H9 (cell line): ENCODE results near the gene FKRP. TPM values are rescaled to one million over a fixed set of nuclear protein-coding genes. Genes with fewer than 3 reads are reported as not detected.

Source experiments
- DNase-seq: peaks from one replicate; pipeline ENCODE4 v3.0.0-alpha.2; 2017
- H2AFZ ChIP-seq: one replicate; pipeline ENCODE4 v1.6.1; 2013; ENCODE audit warnings: mild to moderate bottlenecking, low read length, control low read depth, moderate library complexity
- H2AK5ac ChIP-seq: 2 replicates; pipeline ENCODE4 v1.6.1; 2013; ENCODE audit warnings: low read length, control low read depth, mixed read lengths; ENCODE audit not compliant: insufficient read length
- H2BK120ac ChIP-seq: one replicate; pipeline ENCODE4 v1.6.1; 2013; ENCODE audit warnings: low read depth, mild to moderate bottlenecking, low read length, control low read depth, inconsistent platforms; ENCODE audit not compliant: poor library complexity, severe bottlenecking
- H2BK12ac ChIP-seq: 2 replicates; pipeline ENCODE4 v1.6.1; 2013; ENCODE audit warnings: low read length, control low read depth, mixed read lengths, low read depth; ENCODE audit not compliant: insufficient read length
- H2BK15ac ChIP-seq: 2 replicates; pipeline ENCODE4 v1.6.1; 2013; ENCODE audit warnings: low read depth, low read length, control low read depth
- H2BK20ac ChIP-seq: one replicate; pipeline ENCODE4 v1.6.1; 2013; ENCODE audit warnings: low read depth, mild to moderate bottlenecking, low read length, control low read depth, inconsistent platforms; ENCODE audit not compliant: poor library complexity, severe bottlenecking
- H2BK5ac ChIP-seq: 2 replicates; pipeline ENCODE4 v1.6.1; 2013; ENCODE audit warnings: low read length, control low read depth, mixed read lengths; ENCODE audit not compliant: insufficient read length
- H3K14ac ChIP-seq: 2 replicates; pipeline ENCODE4 v1.6.1; 2013; ENCODE audit warnings: low read length, control low read depth; ENCODE audit not compliant: insufficient read depth
- H3K18ac ChIP-seq: 2 replicates; pipeline ENCODE4 v1.6.1; 2013; ENCODE audit warnings: low read depth, mild to moderate bottlenecking, mixed read lengths, low read length, control low read depth; ENCODE audit not compliant: insufficient read length
- H3K23ac ChIP-seq: 2 replicates; pipeline ENCODE4 v1.6.1; 2013; ENCODE audit warnings: low read length, control low read depth, mixed read lengths, low read depth; ENCODE audit not compliant: insufficient read length
- H3K23me2 ChIP-seq: 2 replicates; pipeline ENCODE4 v1.6.1; 2013; ENCODE audit warnings: low read depth, mild to moderate bottlenecking, mixed read lengths, low read length, control low read depth; ENCODE audit not compliant: insufficient read length, poor library complexity, severe bottlenecking
- H3K27ac ChIP-seq: 2 replicates; pipeline ENCODE4 v1.5.1; 2013; ENCODE audit warnings: low read length, control low read depth, mixed read lengths, low read depth; ENCODE audit not compliant: insufficient read length
- H3K27me3 ChIP-seq: 2 replicates; pipeline ENCODE4 v1.6.1; 2013; ENCODE audit warnings: low read length, control low read depth, inconsistent platforms; ENCODE audit not compliant: insufficient read depth
- H3K4ac ChIP-seq: 2 replicates; pipeline ENCODE4 v1.6.1; 2013; ENCODE audit warnings: low read depth, mild to moderate bottlenecking, control low read depth, inconsistent platforms, low read length, moderate library complexity
- H3K4me1 ChIP-seq: 2 replicates; pipeline ENCODE4 v1.6.1; 2013; ENCODE audit warnings: low read length, control low read depth, inconsistent platforms; ENCODE audit not compliant: insufficient read depth
- H3K4me2 ChIP-seq: 2 replicates; pipeline ENCODE4 v1.6.1; 2013; ENCODE audit warnings: low read length, control low read depth, mixed read lengths; ENCODE audit not compliant: insufficient read length, insufficient read depth
- H3K56ac ChIP-seq: 2 replicates; pipeline ENCODE4 v1.6.1; 2013; ENCODE audit warnings: low read depth, mild to moderate bottlenecking, mixed read lengths, low read length, control low read depth; ENCODE audit not compliant: insufficient read length
- H3K79me1 ChIP-seq: 2 replicates; pipeline ENCODE4 v1.6.1; 2013; ENCODE audit warnings: low read depth, mild to moderate bottlenecking, moderate library complexity, low read length, control low read depth, inconsistent platforms; ENCODE audit not compliant: insufficient read depth, poor library complexity, severe bottlenecking
- H3K79me2 ChIP-seq: 2 replicates; pipeline ENCODE4 v1.6.1; 2013; ENCODE audit warnings: low read length, control low read depth, inconsistent platforms; ENCODE audit not compliant: insufficient read depth
- H3K9ac ChIP-seq: 2 replicates; pipeline ENCODE4 v1.6.1; 2013; ENCODE audit warnings: low read length, control low read depth, mixed read lengths; ENCODE audit not compliant: insufficient read length; ENCODE audit errors: extremely low read depth
- H3K9me3 ChIP-seq: one replicate; pipeline ENCODE4 v1.6.1; 2013; ENCODE audit warnings: low read depth, low read length, inconsistent platforms; ENCODE audit not compliant: control insufficient read depth
- H3T11ph ChIP-seq: one replicate; pipeline ENCODE4 v1.6.1; 2013; ENCODE audit warnings: mild to moderate bottlenecking, low read length, control low read depth, inconsistent platforms
- H4K20me1 ChIP-seq: one replicate; pipeline ENCODE4 v1.6.1; 2013; ENCODE audit not compliant: control insufficient read depth, insufficient read length, insufficient read depth
- H4K5ac ChIP-seq: 2 replicates; pipeline ENCODE4 v1.6.1; 2013; ENCODE audit warnings: low read depth, mild to moderate bottlenecking, mixed read lengths, low read length, control low read depth; ENCODE audit not compliant: insufficient read length
- H4K8ac ChIP-seq: replicated peaks from 2 replicates; pipeline ENCODE4 v1.6.1; 2013; ENCODE audit warnings: low read length, control low read depth, mixed read lengths, low read depth; ENCODE audit not compliant: insufficient read length
- H4K91ac ChIP-seq: 2 replicates; pipeline ENCODE4 v1.6.1; 2013; ENCODE audit warnings: low read depth, mild to moderate bottlenecking, moderate library complexity, mixed read lengths, low read length, control low read depth; ENCODE audit not compliant: insufficient read length
- H3K27ac Mint-ChIP-seq, 3 experiments: 2 replicates in 2 of 3; 3 replicates in 1 of 3; pipeline ENCODE4 v1.8.0; 2020 to 2021; ENCODE audit warnings: mixed read lengths in 3 of 3, mild to moderate bottlenecking in 1 of 3, moderate library complexity in 1 of 3
- H3K27me3 Mint-ChIP-seq: 2 replicates; pipeline ENCODE4 v1.8.0; 2021; ENCODE audit warnings: low read depth, mild to moderate bottlenecking, moderate library complexity, mixed read lengths
- H3K36me3 Mint-ChIP-seq, 3 experiments: 2 replicates in 2 of 3; 3 replicates in 1 of 3; pipeline ENCODE4 v1.8.0; 2020 to 2021; ENCODE audit warnings: low read depth in 3 of 3, mixed read lengths in 3 of 3; ENCODE audit not compliant: insufficient read depth in 1 of 3
- H3K4me1 Mint-ChIP-seq, 2 experiments: 2 replicates each; pipeline ENCODE4 v1.8.0; 2020; ENCODE audit warnings: mixed read lengths in 2 of 2
- H3K4me3 Mint-ChIP-seq, 2 experiments: 2 replicates in 1 of 2; 3 replicates in 1 of 2; pipeline ENCODE4 v1.8.0; 2020 to 2021; ENCODE audit warnings: mild to moderate bottlenecking in 2 of 2, mixed read lengths in 2 of 2, moderate library complexity in 1 of 2
- H3K9me3 Mint-ChIP-seq, 2 experiments: 2 replicates in 1 of 2; 3 replicates in 1 of 2; pipeline ENCODE4 v1.8.0; 2020; ENCODE audit warnings: mild to moderate bottlenecking in 2 of 2, mixed read lengths in 2 of 2, moderate library complexity in 1 of 2
- WGBS: extraction: QIAGEN DNeasy Blood & Tissue Kit; methylation state at CpG from one replicate; pipeline ENCODE4 v1.1.7; 2013; ENCODE audit warnings: missing lambda C conversion rate, low lambda C conversion rate, mixed read lengths; ENCODE audit not compliant: insufficient read length; ENCODE audit errors: extremely low coverage; 5-methylcytosine and 5-hydroxymethylcytosine counted together
- total RNA-seq: library from RNA; stranded (reverse); gene quantifications from 2 replicates; pipeline ENCODE4 v1.2.1, GENCODE V29; 2021
- TF ChIP-seq, protein P1 (sequence below): fragments of 200-600 bp; sonication (generic); conservative IDR thresholded peaks from 3 replicates; pipeline ENCODE4 v1.8.0; 2021; ENCODE audit warnings: antibody characterized with exemption, mild to moderate bottlenecking

Gene FKRP
- total RNA-seq, 1 experiment from 2014 or later: 42.2 TPM

DNA sequence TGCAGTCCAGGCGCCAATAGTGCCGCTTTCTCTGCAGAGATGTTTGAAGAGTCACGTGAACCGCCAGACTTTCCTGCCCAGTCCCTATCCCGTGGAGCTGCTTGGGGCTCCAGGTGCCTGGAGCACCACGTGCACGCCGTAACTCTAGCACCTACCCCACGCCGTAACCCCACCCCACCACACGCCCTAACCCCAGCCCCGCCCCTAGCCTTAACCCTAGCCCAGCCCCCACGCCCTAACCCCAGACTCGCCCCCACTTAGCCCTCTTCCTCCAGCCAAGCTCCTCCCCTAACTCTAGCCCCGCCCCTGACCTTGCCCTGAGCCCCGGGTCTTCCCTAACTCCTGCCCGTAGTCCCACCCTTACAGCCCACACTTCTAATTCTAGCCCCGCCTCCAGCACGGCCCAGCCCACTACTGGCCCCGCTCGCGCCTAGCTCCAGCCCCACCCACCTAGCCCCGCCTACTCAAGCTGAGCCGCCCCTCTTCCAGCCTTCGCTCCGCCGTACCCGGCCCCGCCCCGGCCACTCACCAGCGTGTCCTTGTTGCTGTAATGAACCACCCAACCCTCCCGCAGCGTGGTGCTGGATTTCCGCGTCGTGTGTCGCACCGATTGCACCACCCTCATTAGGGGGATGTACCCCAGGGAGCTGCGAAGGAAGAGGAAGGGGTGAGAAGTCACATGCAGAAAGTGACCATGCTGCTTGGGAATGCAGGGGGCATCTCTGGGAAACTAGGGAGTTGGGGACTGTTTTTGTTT is 48.5 kb upstream of the FKRP start:
- H4K20me1 ChIP-seq: no peaks in the 10 kb centered on the region
- Mint-ChIP-seq H3K9me3 (no peaks in the 10 kb centered on the region), H3K27ac (peak overlapping the region; percentile 22 to 95 (median 94); a peak in 5 of 7 replicates), H3K4me3 (peak overlapping the region; percentile 40 to 70; a peak in 3 of 5 replicates), H3K4me1 (peaks cover 7 to 17% of the 10 kb centered on the region in 2 experiments), H3K27me3 (no peaks in the 10 kb centered on the region; the same call in 1 of the 2 replicates), H3K36me3 (peaks cover 53 to 83% (median 83%) of the 10 kb centered on the region in 3 experiments)
- no peak overlapping the region for H3K27ac ChIP-seq
- H2BK20ac ChIP-seq: no peak overlapping the region
- H3K18ac ChIP-seq: no peak overlapping the region
- WGBS: no CpG with 5 or more reads among the region's 39 CpGs
- DNase-seq: peak; percentile 99
- H3K4me2 ChIP-seq: peak overlapping the region; percentile 47
- TF ChIP-seq, protein P1, sequence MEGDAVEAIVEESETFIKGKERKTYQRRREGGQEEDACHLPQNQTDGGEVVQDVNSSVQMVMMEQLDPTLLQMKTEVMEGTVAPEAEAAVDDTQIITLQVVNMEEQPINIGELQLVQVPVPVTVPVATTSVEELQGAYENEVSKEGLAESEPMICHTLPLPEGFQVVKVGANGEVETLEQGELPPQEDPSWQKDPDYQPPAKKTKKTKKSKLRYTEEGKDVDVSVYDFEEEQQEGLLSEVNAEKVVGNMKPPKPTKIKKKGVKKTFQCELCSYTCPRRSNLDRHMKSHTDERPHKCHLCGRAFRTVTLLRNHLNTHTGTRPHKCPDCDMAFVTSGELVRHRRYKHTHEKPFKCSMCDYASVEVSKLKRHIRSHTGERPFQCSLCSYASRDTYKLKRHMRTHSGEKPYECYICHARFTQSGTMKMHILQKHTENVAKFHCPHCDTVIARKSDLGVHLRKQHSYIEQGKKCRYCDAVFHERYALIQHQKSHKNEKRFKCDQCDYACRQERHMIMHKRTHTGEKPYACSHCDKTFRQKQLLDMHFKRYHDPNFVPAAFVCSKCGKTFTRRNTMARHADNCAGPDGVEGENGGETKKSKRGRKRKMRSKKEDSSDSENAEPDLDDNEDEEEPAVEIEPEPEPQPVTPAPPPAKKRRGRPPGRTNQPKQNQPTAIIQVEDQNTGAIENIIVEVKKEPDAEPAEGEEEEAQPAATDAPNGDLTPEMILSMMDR: no peak
- H3K4ac ChIP-seq: no peak overlapping the region
- no peak overlapping the region for H2BK15ac ChIP-seq
- no peaks in the 10 kb centered on the region for H3K9me3 ChIP-seq
- no peaks in the 10 kb centered on the region for H3K23me2 ChIP-seq
- no peak overlapping the region for H3K23ac ChIP-seq
- no peaks in the 10 kb centered on the region for H3K27me3 ChIP-seq
- H3K9ac ChIP-seq: no peak overlapping the region
- H2BK5ac ChIP-seq: no peak overlapping the region
- H3K79me1 ChIP-seq: no peaks in the 10 kb centered on the region
- no peak overlapping the region for H4K8ac ChIP-seq
- H2AK5ac ChIP-seq: no peak overlapping the region
- H2AFZ ChIP-seq: no peak overlapping the region
- H3T11ph ChIP-seq: no peak overlapping the region
- no peak overlapping the region for H3K14ac ChIP-seq
- no peaks in the 10 kb centered on the region for H3K4me1 ChIP-seq
- H3K56ac ChIP-seq: no peak overlapping the region
- no peak overlapping the region for H2BK120ac ChIP-seq
- no peak overlapping the region for H4K91ac ChIP-seq
- H2BK12ac ChIP-seq: no peak overlapping the region
- no peaks in the 10 kb centered on the region for H3K79me2 ChIP-seq
- no peak overlapping the region for H4K5ac ChIP-seq
